ENCODE measurements around the gene WDR1.

Gene WDR1

GRCh38 chr4:10106421-10107039 lies 10.1 kb downstream of the WDR1 start:
- Histone ChIP-seq H4K20me1 (ENCODE audit: insufficient read depth) (no peaks in the 10 kb centered on the region), H3K4me1 (ENCODE audit: low read depth, poor library complexity, severe bottlenecking) (peaks cover 88% of the 10 kb centered on the region), H3K27ac (peak overlapping the region; percentile 20; the same call in 1 of the 2 replicates), H3K9ac (no peak overlapping the region), H2AFZ (ENCODE audit: low read depth) (no peak overlapping the region), H3K79me2 (ENCODE audit: insufficient read depth, low read depth) (peaks cover 88% of the 10 kb centered on the region), H3K4me3 (IDR thresholded peaks at IDR 0.05; ENCODE audit: insufficient read depth, low read depth, low read length) (no peak overlapping the region), H3K27me3 (ENCODE audit: insufficient read depth, low read depth) (no peaks in the 10 kb centered on the region), H3K4me2 (peak overlapping the region; percentile 29; the same call in 1 of the 2 replicates), H3K36me3 (ENCODE audit: insufficient read depth) (no peaks in the 10 kb centered on the region)
- no peak for TF ChIP-seq CTCF (conservative IDR thresholded peaks at IDR 0.05; ENCODE audit: low read depth, low read length)

- Histone ChIP-seq H3K4me3 (IDR thresholded peaks at IDR 0.05; ENCODE audit: insufficient read depth, low read depth, low read length) (no peak overlapping the region), H3K79me2 (ENCODE audit: insufficient read depth, low read depth) (peaks cover 90% of the 10 kb centered on the region), H3K27me3 (ENCODE audit: insufficient read depth, low read depth) (no peaks in the 10 kb centered on the region), H3K4me1 (ENCODE audit: low read depth, poor library complexity, severe bottlenecking) (peaks cover 88% of the 10 kb centered on the region), H3K4me2 (peak overlapping the region; percentile 78), H3K36me3 (ENCODE audit: insufficient read depth) (no peaks in the 10 kb centered on the region), H3K27ac (peak overlapping the region; percentile 77; the same call in 1 of the 2 replicates), H3K9ac (no peak overlapping the region), H2AFZ (ENCODE audit: low read depth) (no peak overlapping the region), H4K20me1 (ENCODE audit: insufficient read depth) (no peaks in the 10 kb centered on the region)
- no peak for TF ChIP-seq CTCF (conservative IDR thresholded peaks at IDR 0.05; ENCODE audit: low read depth, low read length)
These were observed 10.7 kb downstream of the WDR1 start for GRCh38 chr4:10105920-10106319.

GRCh38 chr4:10105421-10105820 lies 11.2 kb downstream of the WDR1 start:
- Histone ChIP-seq H3K79me2 (ENCODE audit: insufficient read depth, low read depth) (peaks cover 93% of the 10 kb centered on the region), H3K4me2 (peak overlapping the region; percentile 78), H3K9ac (peak overlapping the region; percentile 41; the same call in 1 of the 2 replicates), H4K20me1 (ENCODE audit: insufficient read depth) (no peaks in the 10 kb centered on the region), H3K27me3 (ENCODE audit: insufficient read depth, low read depth) (no peaks in the 10 kb centered on the region), H2AFZ (ENCODE audit: low read depth) (no peak overlapping the region), H3K36me3 (ENCODE audit: insufficient read depth) (no peaks in the 10 kb centered on the region), H3K4me3 (IDR thresholded peaks at IDR 0.05; ENCODE audit: insufficient read depth, low read depth, low read length) (no peak overlapping the region), H3K27ac (peak overlapping the region; percentile 77; the same call in 1 of the 2 replicates), H3K4me1 (ENCODE audit: low read depth, poor library complexity, severe bottlenecking) (peaks cover 88% of the 10 kb centered on the region)
- no peak for TF ChIP-seq CTCF (conservative IDR thresholded peaks at IDR 0.05; ENCODE audit: low read depth, low read length)

GRCh38 chr4:10104991-10105276 lies 11.7 kb downstream of the WDR1 start:
- Histone ChIP-seq H4K20me1 (ENCODE audit: insufficient read depth) (no peaks in the 10 kb centered on the region), H3K36me3 (ENCODE audit: insufficient read depth) (no peaks in the 10 kb centered on the region), H3K4me1 (ENCODE audit: low read depth, poor library complexity, severe bottlenecking) (peaks cover 88% of the 10 kb centered on the region), H3K4me2 (peak overlapping the region; percentile 78), H3K9ac (peak overlapping the region; percentile 41; the same call in 1 of the 2 replicates), H2AFZ (ENCODE audit: low read depth) (no peak overlapping the region), H3K4me3 (IDR thresholded peaks at IDR 0.05; ENCODE audit: insufficient read depth, low read depth, low read length) (no peak overlapping the region), H3K79me2 (ENCODE audit: insufficient read depth, low read depth) (peaks cover 97% of the 10 kb centered on the region), H3K27ac (peak overlapping the region; percentile 77), H3K27me3 (ENCODE audit: insufficient read depth, low read depth) (no peaks in the 10 kb centered on the region)
- no peak for TF ChIP-seq CTCF (conservative IDR thresholded peaks at IDR 0.05; ENCODE audit: low read depth, low read length)
